BLaER1 treated with 17β-estradiol and CSF1 and Interleukin-3, amounts not matched to agents 10 nM and 100 nM (cell line): ENCODE results near the gene KCNQ2.

Experiments used
- H3K27ac ChIP-seq, 11 experiments: shearing (Covaris generic); formaldehyde crosslinking; 2 replicates each; pipeline ENCODE4 v1.8.1; 2022
- H3K27me3 ChIP-seq, 11 experiments: shearing (Covaris generic); formaldehyde crosslinking; 2 replicates each; pipeline ENCODE4 v1.8.1; 2022
- H3K36me3 ChIP-seq, 11 experiments: shearing (Covaris generic); formaldehyde crosslinking; 2 replicates each; pipeline ENCODE4 v1.8.1; 2022
- H3K4me1 ChIP-seq, 10 experiments: shearing (Covaris generic); formaldehyde crosslinking; 2 replicates each; pipeline ENCODE4 v1.8.1; 2022
- H3K4me2 ChIP-seq, 11 experiments: shearing (Covaris generic); formaldehyde crosslinking; 2 replicates each; pipeline ENCODE4 v1.8.1; 2022
- H3K4me3 ChIP-seq, 10 experiments: shearing (Covaris generic); formaldehyde crosslinking; 2 replicates each; pipeline ENCODE4 v1.8.1; 2022
- H3K9ac ChIP-seq, 11 experiments: shearing (Covaris generic); formaldehyde crosslinking; 2 replicates each; pipeline ENCODE4 v1.8.1; 2022
- H3K9me3 ChIP-seq, 11 experiments: shearing (Covaris generic); formaldehyde crosslinking; replicated peaks in 1 of 11; 2 replicates each; pipeline ENCODE4 v1.8.1; 2022
- H4K20me1 ChIP-seq, 11 experiments: shearing (Covaris generic); formaldehyde crosslinking; 2 replicates each; pipeline ENCODE4 v1.8.1; 2022
- Cebpa-rat ChIP-seq, 11 experiments: shearing (Covaris generic); IDR thresholded peaks; 2 replicates each; pipeline ENCODE4 v1.8.1; 2022

The KCNQ2 gene

GRCh38 chr20:63471981-63472831 lies at the start of gene KCNQ2:
Gene KCNQ2, minus strand, starts transcription at chr20:63472655. Its CDS starts 192 bp downstream, at chr20:63472463.
- Histone ChIP-seq H3K27ac (no peak within 1 kb of the TSS), H3K4me3 (peak within 1 kb of the TSS; percentile 43 to 70 (median 58)), H3K9me3 (no peaks in the 10 kb centered on the region), H3K27me3 (peaks cover 95 to 98% (median 97%) of the 10 kb centered on the region in 11 experiments), H3K4me2 (peak within 1 kb of the TSS; percentile 75 to 98 (median 93)), H3K9ac (peak within 1 kb of the TSS in 9 of 11 experiments; percentile 15 to 60 (median 29); a peak in 13 of 22 replicates), H3K4me1 (peaks cover 25 to 54% (median 43%) of the 10 kb centered on the region in 10 experiments), H4K20me1 (peaks cover 0 to 85% (median 65%) of the 10 kb centered on the region in 11 experiments; a peak in 18 of 22 replicates), H3K36me3 (no peaks in the 10 kb centered on the region)
- TF ChIP-seq Cebpa-rat (IDR thresholded peaks at IDR 0.05), result no peak

- Histone ChIP-seq H3K9me3 (peaks cover 8 to 12% (median 10%) of the 10 kb centered on the region in 11 experiments; a peak in 19 of 22 replicates), H3K4me3 (peak overlapping the region; percentile 78 to 94 (median 88)), H3K9ac (peak overlapping the region; percentile 84 to 92 (median 88)), H3K36me3 (peaks cover 16 to 20% (median 19%) of the 10 kb centered on the region in 11 experiments), H4K20me1 (peaks cover 21 to 52% (median 38%) of the 10 kb centered on the region in 11 experiments; a peak in 21 of 22 replicates), H3K27me3 (no peaks in the 10 kb centered on the region; a peak in 1 of 22 replicates), H3K4me2 (peak overlapping the region; percentile 93 to 100 (median 99)), H3K27ac (peak overlapping the region in 9 of 11 experiments; percentile 77 to 92 (median 86); a peak in 18 of 22 replicates), H3K4me1 (peaks cover 29 to 66% (median 51%) of the 10 kb centered on the region in 10 experiments)
- no peak for TF ChIP-seq Cebpa-rat (IDR thresholded peaks at IDR 0.05)
Measured at GRCh38 chr20:63521602-63522001, 49.1 kb upstream of the KCNQ2 start.

DNA sequence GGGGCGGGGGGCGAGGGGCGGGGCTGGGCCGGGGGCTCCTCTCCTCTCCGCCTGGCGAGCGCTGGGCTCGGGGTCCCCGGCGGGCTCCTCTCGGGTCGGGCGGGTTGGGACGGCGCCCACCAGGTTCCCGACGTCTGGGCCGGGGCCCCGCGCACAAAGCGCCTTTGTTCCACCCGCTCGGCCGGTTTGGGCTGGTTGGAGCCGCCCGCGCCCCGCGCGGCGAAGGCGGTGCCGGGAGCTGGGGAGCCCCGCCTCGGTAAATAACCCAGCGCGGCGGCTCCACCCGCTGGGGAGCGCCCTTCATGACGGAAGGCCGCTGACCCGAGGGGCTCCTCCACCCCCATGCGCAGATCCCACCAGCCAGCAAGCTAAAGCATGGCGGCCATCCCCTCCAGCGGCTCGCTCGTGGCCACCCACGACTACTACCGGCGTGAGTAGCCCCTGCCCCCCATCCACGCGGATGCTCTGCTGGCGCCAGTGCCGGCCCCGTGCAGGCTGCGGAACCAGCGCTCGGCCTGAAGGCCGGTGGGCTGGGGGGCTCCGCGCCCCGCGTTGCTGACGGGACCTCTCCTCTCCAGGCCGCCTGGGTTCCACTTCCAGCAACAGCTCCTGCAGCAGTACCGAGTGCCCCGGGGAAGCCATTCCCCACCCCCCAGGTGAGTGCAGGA lies 48.6 kb upstream of the KCNQ2 start:
- Histone ChIP-seq H3K9me3 (peaks cover 8 to 12% (median 10%) of the 10 kb centered on the region in 11 experiments; a peak in 19 of 22 replicates), H3K9ac (peak overlapping the region; percentile 84 to 92 (median 88)), H3K4me3 (peak overlapping the region; percentile 78 to 94 (median 88)), H4K20me1 (peaks cover 21 to 49% (median 38%) of the 10 kb centered on the region in 11 experiments; a peak in 21 of 22 replicates), H3K27ac (peak overlapping the region; percentile 75 to 92 (median 85)), H3K4me2 (peak overlapping the region; percentile 93 to 100 (median 99)), H3K36me3 (peaks cover 16 to 20% (median 19%) of the 10 kb centered on the region in 11 experiments), H3K4me1 (peaks cover 25 to 61% (median 46%) of the 10 kb centered on the region in 10 experiments), H3K27me3 (no peaks in the 10 kb centered on the region; a peak in 1 of 22 replicates)
- no peak for TF ChIP-seq Cebpa-rat (IDR thresholded peaks at IDR 0.05)

DNA sequence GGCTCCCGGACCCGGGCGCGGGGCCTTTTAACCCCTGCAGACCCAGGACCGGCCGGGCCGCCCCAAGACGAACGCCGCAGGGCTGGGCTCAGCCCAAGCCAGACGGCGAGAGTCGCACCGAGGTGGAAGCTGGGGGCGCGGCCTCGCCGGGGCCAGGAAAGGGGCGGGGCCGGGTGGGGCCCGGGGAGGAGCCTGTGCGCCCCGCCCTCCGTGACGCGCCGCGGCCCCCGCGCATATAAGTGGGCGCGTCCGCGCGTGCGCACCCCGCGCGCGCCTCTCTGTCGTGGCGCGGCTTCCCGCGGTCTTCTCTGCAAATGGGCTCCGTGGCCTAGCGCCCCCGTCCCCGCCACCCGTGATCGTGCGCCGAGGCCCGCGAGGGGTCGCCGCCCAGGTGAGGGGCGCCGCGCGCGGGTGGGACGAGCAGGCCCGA lies 48.1 kb upstream of the KCNQ2 start, which contains the start of gene PPDPF:
TSS of gene PPDPF (plus strand) at position 262 of the 430 bp plus-strand sequence. CDS start 544 bp downstream, outside the sequence.
- Histone ChIP-seq H3K4me2 (peak within 1 kb of the TSS; percentile 93 to 100 (median 99)), H3K27ac (peak within 1 kb of the TSS; percentile 75 to 92 (median 85)), H3K27me3 (no peaks in the 10 kb centered on the region; a peak in 1 of 22 replicates), H4K20me1 (peaks cover 21 to 46% (median 38%) of the 10 kb centered on the region in 11 experiments; a peak in 21 of 22 replicates), H3K9me3 (peaks cover 8 to 12% (median 10%) of the 10 kb centered on the region in 11 experiments; a peak in 19 of 22 replicates), H3K9ac (peak within 1 kb of the TSS; percentile 84 to 92 (median 88)), H3K36me3 (peaks cover 16 to 20% (median 19%) of the 10 kb centered on the region in 11 experiments), H3K4me3 (peak within 1 kb of the TSS; percentile 78 to 94 (median 88)), H3K4me1 (peaks cover 20 to 56% (median 41%) of the 10 kb centered on the region in 10 experiments)
- no peak for TF ChIP-seq Cebpa-rat (IDR thresholded peaks at IDR 0.05)

DNA sequence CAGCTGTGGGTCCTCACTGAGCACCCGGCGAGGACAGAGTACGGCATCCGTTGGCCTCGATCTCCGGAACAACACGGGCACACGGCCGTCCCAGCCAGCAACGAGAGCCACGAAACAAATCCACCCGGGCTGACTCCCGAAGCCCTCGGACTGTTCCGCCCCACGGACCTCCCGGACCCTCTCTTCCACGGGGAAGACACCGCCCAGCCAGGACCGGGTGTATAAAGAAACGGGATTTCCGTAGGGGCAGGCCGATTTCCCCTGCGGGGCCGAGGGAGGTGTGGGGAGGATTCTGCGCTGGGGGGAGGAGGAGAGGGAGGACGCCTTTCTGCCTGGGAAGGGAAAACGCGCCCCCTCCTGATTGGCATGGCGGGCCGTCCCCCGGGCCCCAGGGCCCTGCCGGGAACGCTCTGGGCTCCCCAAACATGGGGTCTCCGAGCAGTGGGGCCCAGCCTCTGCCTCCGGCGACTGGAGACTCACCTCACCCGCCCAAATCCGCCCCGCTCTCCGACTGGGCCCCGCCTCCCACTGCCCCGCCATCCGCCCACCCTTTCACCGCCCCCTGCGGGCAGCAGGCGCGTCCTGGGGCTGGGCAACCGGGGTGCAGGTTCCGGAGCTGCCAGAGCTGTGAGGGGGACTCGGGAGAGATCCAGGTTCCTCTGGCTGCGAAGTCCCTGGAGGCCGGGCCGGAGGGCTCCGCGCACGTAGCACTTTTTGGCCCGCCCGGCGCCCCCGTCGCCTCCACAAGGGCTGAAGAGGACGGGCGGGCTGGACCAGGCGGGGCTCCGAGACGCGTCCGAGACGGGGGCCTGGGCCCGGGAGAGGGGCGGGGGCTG lies 47.4 kb upstream of the KCNQ2 start:
- peaks cover 16 to 20% (median 19%) of the 10 kb centered on the region in 11 experiments for H3K36me3 ChIP-seq

DNA sequence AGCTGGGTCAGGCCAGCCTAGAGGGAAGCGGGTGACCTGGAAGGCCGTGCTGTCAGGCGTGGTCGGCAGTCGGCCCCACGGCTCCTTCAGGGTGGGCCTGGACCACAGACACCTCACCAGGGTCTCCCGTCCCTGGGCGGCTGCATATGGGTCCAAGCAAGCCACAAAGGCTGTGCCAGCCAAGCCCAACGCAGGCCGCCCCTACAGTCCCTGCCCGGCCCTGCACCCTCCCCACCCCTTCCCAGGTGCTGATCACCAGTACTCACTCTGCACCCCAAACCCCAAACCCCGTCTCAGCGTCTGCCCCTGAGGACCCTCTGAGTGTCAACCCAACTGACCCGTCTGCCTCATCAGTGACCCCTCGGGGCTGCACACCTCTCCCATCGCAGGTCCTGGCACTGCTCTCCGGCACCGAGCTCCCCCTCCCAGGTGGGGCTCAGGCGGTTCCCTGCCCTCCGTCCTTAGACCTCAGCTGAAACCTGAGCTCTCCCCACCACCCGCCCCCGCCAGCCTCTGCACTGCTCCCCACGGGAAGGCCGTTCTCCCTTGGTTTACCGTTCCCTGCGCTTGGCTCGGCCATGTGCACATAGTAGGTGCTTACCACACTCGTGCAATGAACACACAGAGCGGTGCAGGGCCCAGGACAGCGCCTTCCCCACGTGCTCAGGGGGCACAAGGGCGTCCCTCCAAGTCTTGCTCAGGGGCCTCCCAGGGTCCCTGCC lies 46.7 kb upstream of the KCNQ2 start:
- peak overlapping the region; percentile 84 to 92 (median 88) for H3K9ac ChIP-seq
- H4K20me1 ChIP-seq, result peaks cover 16 to 34% (median 27%) of the 10 kb centered on the region in 11 experiments; a peak in 21 of 22 replicates
- peak overlapping the region; percentile 76 to 99 (median 95) for H3K4me2 ChIP-seq
- peaks cover 10 to 23% (median 18%) of the 10 kb centered on the region in 11 experiments; a peak in 20 of 22 replicates for H3K9me3 ChIP-seq
- peak overlapping the region in 10 of 11 experiments; percentile 75 to 92 (median 86); a peak in 19 of 22 replicates for H3K27ac ChIP-seq
- no peak for TF ChIP-seq Cebpa-rat (IDR thresholded peaks at IDR 0.05)
- H3K4me1 ChIP-seq, result peaks cover 20 to 52% (median 35%) of the 10 kb centered on the region in 10 experiments
- H3K36me3 ChIP-seq, result peaks cover 16 to 20% (median 19%) of the 10 kb centered on the region in 11 experiments
- no peaks in the 10 kb centered on the region; a peak in 1 of 22 replicates for H3K27me3 ChIP-seq
- peak overlapping the region; percentile 78 to 94 (median 88) for H3K4me3 ChIP-seq

More for the DNA sequence above, 47.4 kb upstream of the KCNQ2 start:
- Histone ChIP-seq H3K4me3 (peak overlapping the region; percentile 78 to 94 (median 88)), H3K9ac (peak overlapping the region; percentile 84 to 92 (median 88)), H3K27me3 (no peaks in the 10 kb centered on the region; a peak in 1 of 22 replicates), H3K4me2 (peak overlapping the region; percentile 76 to 99 (median 95)), H3K27ac (peak overlapping the region; percentile 75 to 92 (median 85); a peak in 21 of 22 replicates), H3K4me1 (peaks cover 20 to 52% (median 37%) of the 10 kb centered on the region in 10 experiments), H4K20me1 (peaks cover 21 to 41% (median 33%) of the 10 kb centered on the region in 11 experiments; a peak in 21 of 22 replicates), H3K9me3 (peaks cover 8 to 16% (median 10%) of the 10 kb centered on the region in 11 experiments; a peak in 20 of 22 replicates)
- no peak for TF ChIP-seq Cebpa-rat (IDR thresholded peaks at IDR 0.05)

- H3K9me3 ChIP-seq, result peaks cover 5 to 22% (median 19%) of the 10 kb centered on the region in 11 experiments; a peak in 21 of 22 replicates
- no peak for TF ChIP-seq Cebpa-rat (IDR thresholded peaks at IDR 0.05)
- H3K4me3 ChIP-seq, result no peak overlapping the region
- peaks cover 12 to 14% (median 13%) of the 10 kb centered on the region in 11 experiments for H3K36me3 ChIP-seq
- H3K27ac ChIP-seq, result no peak overlapping the region
- H3K27me3 ChIP-seq, result no peaks in the 10 kb centered on the region; a peak in 1 of 22 replicates
- peaks cover 16 to 27% (median 22%) of the 10 kb centered on the region in 11 experiments; a peak in 21 of 22 replicates for H4K20me1 ChIP-seq
- H3K9ac ChIP-seq, result no peak overlapping the region
- peaks cover 20 to 47% (median 35%) of the 10 kb centered on the region in 10 experiments for H3K4me1 ChIP-seq
- H3K4me2 ChIP-seq, result peak overlapping the region in 9 of 11 experiments; percentile 76 to 99 (median 93); a peak in 15 of 22 replicates
Measured at GRCh38 chr20:63518351-63518861, 46.0 kb upstream of the KCNQ2 start.
